Stimulated activated CD8-positive, alpha-beta memory T cell treated with anti-CD3 and anti-CD28 coated beads, Interleukin-15, amount 100 ng/mL, for 48 hours (primary cell): ENCODE results near the gene USP3.

Experiments used
- DNase-seq, 2 donors: peaks; one replicate each; pipeline ENCODE4 v3.0.0-alpha.2; 2020; ENCODE audit warnings: low read depth in 2 of 2

Gene USP3

GRCh38 chr15:63544258-63545026, 40.0 kb downstream of the USP3 start:
- DNase-seq = no peak

GRCh38 chr15:63545520-63545919, 41.1 kb downstream of the USP3 start:
- DNase-seq = no peak

GRCh38 chr15:63551400-63551799, 47.0 kb downstream of the USP3 start:
- no peak for DNase-seq

GRCh38 chr15:63553388-63553791, 49.0 kb downstream of the USP3 start:
- no peak for DNase-seq

GRCh38 chr15:63554337-63554927, 50.0 kb downstream of the USP3 start:
- no peak for DNase-seq

- DNase-seq = no peak
Measured at GRCh38 chr15:63555507-63555906, 51.1 kb downstream of the USP3 start.

GRCh38 chr15:63556246-63556645, 51.9 kb downstream of the USP3 start:
- DNase-seq = no peak

GRCh38 chr15:63556736-63557135, 52.3 kb downstream of the USP3 start:
- no peak for DNase-seq

GRCh38 chr15:63559753-63560152, 55.4 kb downstream of the USP3 start:
- DNase-seq = no peak

GRCh38 chr15:63560741-63561448, 56.5 kb downstream of the USP3 start:
- DNase-seq = peak; percentile 8 to 61

GRCh38 chr15:63564093-63564492, 59.7 kb downstream of the USP3 start:
- no peak for DNase-seq

- DNase-seq = no peak
Measured at GRCh38 chr15:63565536-63566186, 61.3 kb downstream of the USP3 start.

GRCh38 chr15:63572749-63573464, 68.5 kb downstream of the USP3 start:
- DNase-seq = no peak

- DNase-seq = no peak
Measured at GRCh38 chr15:63573533-63573932, 69.1 kb downstream of the USP3 start.

GRCh38 chr15:63575312-63575711, 70.9 kb downstream of the USP3 start:
- no peak for DNase-seq

- DNase-seq = no peak
Measured at GRCh38 chr15:63576441-63576840, 72.0 kb downstream of the USP3 start.

- DNase-seq = no peak
Measured at GRCh38 chr15:63582179-63582578, 77.8 kb downstream of the USP3 start.

GRCh38 chr15:63582718-63583426, 78.5 kb downstream of the USP3 start:
- no peak for DNase-seq

- DNase-seq = no peak
Measured at GRCh38 chr15:63586790-63587189, 82.4 kb downstream of the USP3 start.

GRCh38 chr15:63587527-63587926, 83.1 kb downstream of the USP3 start:
- DNase-seq = no peak

- no peak for DNase-seq
Measured at GRCh38 chr15:63588826-63589225, 84.4 kb downstream of the USP3 start.
